ENCODE measurements around the gene RNU6-1.

The RNU6-1 gene

DNA sequence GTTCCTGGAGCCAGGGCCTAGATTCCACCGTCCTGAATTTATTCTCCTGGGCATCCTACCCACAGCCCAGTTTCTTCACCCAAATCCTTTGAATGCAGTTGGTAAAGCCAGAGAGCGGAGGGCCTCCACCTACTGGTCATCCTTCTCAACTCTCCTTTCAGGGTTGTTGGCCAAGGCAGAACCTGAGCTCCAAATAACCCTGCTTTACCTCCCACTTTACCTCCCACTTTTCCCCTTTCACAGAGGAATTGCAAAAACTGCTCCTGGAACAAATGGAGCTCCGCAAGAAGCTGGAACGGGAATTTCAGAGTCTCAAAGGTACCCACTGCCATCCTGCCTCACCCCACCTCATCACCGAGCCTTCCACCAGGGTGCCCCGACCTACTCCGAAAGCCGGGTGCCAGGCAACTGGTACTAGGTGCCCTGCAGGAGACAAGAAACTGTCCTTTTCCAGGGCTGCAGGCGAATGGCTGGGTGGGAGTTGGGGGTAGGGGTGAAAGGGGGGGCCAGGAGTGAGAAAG, 7.8 kb downstream of the RNU6-1 start:
- no peak for DNase-seq

DNA sequence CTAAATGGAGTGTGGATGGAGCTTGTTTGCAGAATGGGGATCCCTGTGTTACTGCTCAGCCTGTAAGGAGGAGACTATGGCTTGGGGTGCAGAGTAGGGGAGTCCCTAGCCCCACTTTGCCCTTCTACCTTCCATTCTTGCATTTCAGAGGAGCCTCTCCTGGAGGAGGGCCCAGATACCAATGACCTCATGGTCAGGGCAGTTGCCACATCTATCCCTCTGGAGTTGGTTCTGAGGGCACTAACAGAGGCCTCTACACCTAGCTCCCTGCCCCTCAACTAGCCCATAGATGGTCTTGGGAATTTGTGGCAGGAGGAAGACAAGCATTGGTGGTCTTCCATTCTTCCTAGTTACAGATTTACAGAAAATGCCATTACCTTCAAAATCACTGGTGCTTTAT, 8.5 kb downstream of the RNU6-1 start:
- no peak for DNase-seq

DNA sequence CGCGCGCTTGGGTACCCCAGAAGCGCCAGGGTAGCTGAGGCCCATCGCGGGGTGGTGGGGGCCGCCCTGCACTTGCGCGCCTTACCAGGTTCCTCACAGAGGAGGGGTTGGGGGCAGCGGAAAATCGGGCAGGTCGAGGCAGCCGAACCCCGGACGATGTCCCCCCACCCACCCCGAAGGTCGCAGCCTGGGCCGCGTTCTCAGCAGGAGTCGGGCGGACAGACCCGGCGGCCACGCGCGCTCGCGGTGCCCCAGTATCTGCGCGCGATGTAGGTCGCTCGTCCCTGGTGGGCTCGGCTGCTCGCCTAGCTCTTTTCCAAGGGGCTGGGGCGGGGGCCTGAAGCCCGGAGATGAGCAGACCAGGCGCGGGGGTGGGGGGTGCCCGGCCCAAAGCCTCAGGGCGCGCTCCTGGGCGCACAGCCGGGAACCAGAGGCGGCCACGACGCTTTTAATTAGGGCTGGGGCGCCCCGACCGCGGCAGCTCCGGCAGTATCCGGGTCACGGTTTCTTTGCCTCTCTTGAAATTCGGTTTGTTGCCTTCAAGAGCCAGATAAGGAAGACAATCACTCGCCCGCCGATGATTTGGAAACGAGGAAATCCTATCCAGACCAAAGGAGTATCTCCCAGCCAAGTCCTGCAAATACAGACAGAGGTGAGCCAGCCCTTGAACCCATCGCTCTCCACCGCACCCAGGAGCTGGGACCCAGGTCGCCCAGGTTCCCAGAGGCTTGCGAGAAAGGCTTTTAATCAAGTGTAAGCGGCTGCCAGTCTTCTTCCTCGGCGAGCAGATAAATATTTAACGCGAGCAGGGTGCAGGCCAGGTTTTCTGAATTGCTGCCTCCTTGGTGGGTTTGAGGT, 10.0 kb downstream of the RNU6-1 start:
- DNase-seq = no peak

DNA sequence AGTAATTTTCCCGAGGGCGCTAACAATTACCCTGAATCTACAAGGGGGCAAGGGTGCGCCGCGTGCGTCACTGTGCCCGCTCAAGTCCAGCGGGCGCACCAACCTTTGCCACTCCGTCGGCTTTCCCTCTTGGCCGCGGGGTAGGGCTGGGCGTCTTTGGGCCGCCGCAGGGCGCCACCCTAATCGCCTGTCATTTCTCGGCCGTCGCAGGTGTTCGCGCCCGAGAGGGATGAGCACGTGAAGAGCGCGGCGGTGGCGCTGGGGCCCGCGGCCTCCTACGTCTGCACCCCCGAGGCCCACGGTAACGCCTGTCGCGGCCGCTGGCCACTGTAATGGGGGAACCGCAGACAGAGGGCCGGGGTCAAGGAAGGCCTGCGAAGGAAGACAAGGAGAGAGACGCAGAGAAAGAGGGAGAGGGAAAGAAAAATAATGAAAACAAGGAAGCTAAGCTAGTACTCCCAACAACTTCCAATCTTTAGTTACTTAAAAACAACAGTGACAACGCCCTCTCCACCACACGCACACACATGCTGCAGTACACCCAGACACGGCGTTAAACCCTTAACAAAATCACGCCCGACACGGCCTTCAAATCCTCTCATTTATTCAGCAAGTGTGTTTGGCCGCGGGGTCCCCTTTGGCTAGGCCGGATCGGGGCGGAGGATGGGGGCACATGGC, 10.7 kb downstream of the RNU6-1 start:
- DNase-seq = no peak

- DNase-seq = no peak
These were observed 11.4 kb downstream of the RNU6-1 start for GRCh38 chr15:67828278-67828968.

DNA sequence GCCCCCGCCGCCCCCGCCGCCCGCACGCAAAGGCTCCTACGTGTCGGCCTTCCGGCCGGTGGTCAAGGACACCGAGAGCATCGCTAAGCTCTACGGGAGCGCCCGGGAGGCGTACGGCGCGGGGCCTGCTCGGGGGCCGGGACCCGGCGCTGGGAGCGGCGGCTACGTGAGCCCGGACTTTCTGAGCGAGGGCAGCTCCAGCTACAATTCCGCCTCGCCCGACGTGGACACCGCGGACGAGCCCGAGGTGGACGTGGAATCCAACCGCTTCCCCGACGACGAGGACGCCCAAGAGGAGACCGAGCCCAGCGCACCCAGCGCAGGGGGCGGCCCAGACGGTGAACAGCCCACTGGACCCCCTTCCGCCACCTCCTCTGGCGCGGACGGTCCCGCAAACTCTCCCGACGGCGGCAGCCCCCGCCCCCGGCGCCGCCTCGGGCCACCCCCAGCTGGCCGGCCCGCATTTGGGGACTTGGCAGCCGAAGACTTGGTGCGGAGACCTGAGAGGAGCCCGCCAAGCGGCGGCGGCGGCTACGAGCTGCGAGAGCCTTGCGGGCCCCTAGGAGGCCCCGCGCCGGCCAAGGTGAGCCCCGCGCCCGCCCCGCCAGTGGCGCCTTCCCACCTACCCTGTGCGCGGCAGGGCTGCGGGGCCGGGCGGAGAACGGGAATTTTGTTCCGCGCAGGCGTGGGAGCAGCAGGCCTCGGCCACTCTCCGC, 12.1 kb downstream of the RNU6-1 start:
- no peak for DNase-seq

GRCh38 chr15:67826717-67827561, 12.9 kb downstream of the RNU6-1 start:
- DNase-seq = no peak

GRCh38 chr15:67825881-67826716, 13.7 kb downstream of the RNU6-1 start:
- DNase-seq = no peak

DNA sequence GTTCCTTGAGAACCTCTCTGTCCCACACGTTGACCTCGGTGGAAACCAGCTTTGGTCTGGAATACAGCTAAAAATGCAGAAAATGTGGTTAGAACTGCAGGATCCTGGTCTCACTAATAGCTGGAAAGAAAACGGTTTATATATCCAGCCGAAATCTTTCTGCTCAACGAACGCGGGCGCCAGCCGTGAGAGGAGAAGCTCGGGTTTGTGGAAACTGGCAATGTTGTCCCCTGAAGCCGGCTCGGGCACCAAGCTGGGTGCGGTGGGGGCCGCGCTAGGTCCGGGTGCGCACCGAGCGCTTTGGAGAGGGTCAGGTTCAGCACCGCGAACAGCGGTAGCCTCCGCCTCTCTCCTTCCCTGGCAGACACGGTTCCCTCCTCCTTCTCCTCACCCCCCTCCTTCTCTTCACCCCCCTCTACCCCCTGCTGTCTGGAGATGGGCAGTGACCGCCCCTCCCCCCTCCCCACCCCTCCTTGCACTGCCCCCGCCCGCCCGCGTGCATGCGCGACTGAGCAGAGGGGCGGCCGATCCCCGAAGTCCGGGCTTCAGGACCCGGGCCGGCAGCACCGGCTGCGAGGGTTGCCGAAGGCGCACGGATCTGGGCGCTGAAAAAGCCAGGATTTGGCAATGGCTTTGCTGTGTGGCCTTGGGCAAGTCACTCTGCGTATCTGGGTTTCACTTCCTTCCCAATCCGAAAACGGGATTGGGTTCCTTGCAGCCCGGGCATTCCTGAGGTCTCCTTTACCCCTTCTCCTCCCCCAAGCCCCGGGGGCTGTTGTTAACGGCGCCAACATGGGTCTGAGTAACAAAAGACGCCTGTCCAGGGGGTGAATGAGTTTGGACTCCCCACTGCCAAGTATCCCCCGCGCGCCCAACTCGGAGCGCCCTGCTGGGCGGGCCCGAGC, 14.6 kb downstream of the RNU6-1 start, which contains the start of gene SKOR1:
Gene SKOR1 (plus strand): TSS at position 534 of the 905 bp plus-strand sequence. CDS start 94 bp downstream, at position 628.
- no peak for DNase-seq

GRCh38 chr15:67824197-67824968, 15.5 kb downstream of the RNU6-1 start:
- DNase-seq = no peak

DNA sequence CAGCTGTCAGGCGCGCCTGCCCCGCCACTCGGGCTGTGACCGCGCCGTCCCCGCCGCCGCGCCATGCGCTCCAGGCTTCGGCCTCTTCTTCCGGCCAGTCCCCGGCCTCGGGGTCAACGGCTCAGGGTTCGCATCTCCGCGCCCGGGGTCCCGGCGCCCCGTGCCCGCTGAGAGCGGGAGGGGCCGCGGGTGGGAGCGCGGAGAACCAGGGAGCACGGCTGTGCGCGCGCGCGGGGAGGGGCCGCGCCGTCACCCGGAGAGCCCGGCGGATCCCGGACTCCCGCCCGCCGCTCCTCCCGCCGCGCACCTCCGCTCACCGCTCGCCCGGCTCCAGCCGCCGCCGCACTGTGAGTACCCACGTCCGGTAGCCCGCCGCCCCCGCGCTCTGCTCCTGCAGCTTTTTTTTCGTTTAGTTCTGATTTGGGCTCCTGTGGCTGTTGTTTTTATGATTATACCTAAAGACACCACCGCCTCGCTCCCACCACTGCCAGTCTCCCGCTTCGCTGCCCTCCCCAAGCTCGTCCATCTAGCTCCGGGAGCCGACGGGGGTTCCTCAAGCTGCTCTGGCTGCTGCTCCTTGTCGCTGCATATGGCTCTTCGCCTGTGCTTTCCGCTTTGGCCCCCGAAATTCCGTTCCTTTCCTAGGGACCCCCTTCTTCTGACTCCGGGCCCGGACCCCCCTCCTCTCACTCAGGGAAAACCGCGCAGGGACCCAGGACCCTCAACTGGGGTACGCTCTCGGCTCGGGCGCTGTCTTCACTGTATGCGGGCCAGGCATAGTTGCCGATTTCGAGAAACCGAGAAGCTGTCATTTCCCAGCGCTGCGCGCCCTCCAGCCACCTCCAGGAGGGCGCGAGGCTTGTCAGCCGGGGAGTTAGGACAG, 16.3 kb downstream of the RNU6-1 start:
- DNase-seq = no peak

DNA sequence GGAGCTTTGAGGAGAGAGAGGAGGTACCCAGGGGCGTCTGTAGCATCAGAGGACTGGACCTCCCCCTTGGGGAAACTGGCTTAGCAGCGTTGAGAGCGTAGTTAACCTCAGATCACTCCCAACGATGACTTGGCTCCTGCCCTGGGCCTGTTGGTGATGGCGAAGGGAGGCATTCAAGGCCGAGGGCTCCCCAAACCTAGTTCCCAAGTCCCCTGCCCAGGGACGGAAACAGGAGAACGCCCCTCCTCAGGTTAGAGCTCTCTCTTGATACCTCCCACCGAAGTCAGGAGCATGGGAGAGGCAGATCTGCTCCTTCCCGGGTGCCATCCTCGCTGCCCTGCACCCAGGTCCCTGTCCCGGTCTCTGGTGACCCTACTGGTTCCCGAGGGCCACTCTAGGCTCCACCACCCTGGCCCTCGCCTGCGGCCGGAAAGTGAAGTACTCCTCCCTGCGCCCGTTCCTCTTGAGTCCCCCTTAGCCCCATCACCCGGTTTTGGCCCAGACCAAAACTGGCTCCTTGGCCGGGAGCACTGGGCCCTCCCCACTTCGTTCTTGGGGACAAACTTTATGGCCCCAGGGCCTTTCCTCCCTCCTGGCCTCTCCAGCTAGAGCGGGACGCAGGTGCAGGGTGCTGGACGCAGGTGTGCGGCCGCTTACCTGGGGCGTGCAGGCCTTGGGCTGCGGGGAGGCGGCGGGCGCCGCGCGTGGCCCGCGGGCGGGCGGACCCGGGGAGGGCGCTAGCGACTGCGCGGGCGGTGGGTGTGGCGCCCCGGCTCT, 17.1 kb downstream of the RNU6-1 start:
- DNase-seq = no peak

GRCh38 chr15:67821784-67822440, 17.9 kb downstream of the RNU6-1 start:
- no peak for DNase-seq

DNA sequence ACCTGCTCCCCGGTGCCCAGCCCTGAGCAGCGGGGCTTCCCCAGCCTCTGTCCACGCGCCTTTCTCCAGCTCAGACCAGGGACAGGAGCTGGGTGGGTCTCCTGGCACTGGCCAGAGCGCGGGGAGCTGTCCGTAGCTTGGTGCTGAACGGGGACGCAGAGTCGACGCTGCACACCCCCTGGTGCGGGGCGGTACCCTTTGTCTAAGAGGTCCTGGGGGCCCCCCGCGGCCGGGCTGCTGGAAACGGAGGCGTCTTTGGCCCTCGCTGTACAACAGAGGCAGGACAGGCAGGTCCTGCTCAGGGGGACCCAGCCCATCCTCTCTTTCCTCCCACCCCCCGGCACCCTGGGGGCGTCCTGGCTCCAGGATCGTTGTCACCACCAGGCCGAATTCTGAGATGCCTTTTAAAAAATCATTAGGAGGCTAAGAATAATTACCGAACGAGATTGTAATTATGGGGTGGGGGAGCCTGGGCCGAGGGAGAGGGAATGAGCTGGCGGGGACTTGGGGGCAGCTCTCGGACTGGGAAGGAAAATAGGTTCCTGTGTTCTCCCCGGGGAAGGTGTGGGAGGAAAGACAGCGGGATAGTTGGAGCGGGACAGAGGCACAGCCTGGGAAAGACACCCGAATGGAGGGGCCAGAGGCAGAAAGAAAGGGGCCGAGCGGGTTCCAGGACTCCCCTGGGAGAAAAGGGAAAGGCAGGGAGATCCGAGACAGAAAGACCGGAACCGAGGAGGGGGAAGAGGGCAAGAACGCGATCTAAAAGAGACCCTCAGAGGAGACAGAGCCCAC, 18.7 kb downstream of the RNU6-1 start:
- DNase-seq = no peak

All from CD4-positive, alpha-beta T cell treated with Interleukin-4 for 1 hour (primary cell).